K562 (cell line): ENCODE measurements around the gene CISD2. TPM values are rescaled to one million over a fixed set of nuclear protein-coding genes. Genes with fewer than 3 reads are reported as not detected.

Experiments used
- EZH2 ChIP-seq: IDR thresholded peaks from 2 replicates; pipeline ENCODE4 v1.6.1; 2012; ENCODE audit warnings: low read depth, mild to moderate bottlenecking, inconsistent platforms, low read length, borderline replicate concordance
- KAT7 ChIP-seq: sonication (generic); formaldehyde crosslinking; IDR thresholded peaks from 2 replicates; pipeline ENCODE4 v1.8.0; 2022; ENCODE audit warnings: missing genetic modification reagents, mild to moderate bottlenecking, borderline replicate concordance
- PCBP2 ChIP-seq: fragments of 200-400 bp; formaldehyde crosslinking; IDR thresholded peaks from 2 replicates; pipeline ENCODE4 v1.6.1; 2018; ENCODE audit warnings: low read length, low read depth, mild to moderate bottlenecking, moderate library complexity; ENCODE audit not compliant: poor library complexity, severe bottlenecking
- POLR2A ChIP-seq: fragments of 450-650 bp; conservative IDR thresholded peaks from 2 replicates; pipeline ENCODE4 v1.6.1; 2016
- RBM25 ChIP-seq: fragments of 200-400 bp; formaldehyde crosslinking; IDR thresholded peaks from 2 replicates; pipeline ENCODE4 v1.6.1; 2018; ENCODE audit warnings: low read length, low read depth, moderate library complexity; ENCODE audit not compliant: severe bottlenecking
- YBX1 ChIP-seq: fragments of 450-650 bp; IDR thresholded peaks from 2 replicates; pipeline ENCODE4 v1.7.1; 2016; ENCODE audit warnings: mild to moderate bottlenecking
- ZNF239 ChIP-seq: fragments of 250-450 bp; sonication (Bioruptor Pico); IDR thresholded peaks from 2 replicates; pipeline ENCODE4 v1.4.0; 2020; ENCODE audit warnings: mild to moderate bottlenecking
- ZNF24 ChIP-seq: fragments of 450-650 bp; IDR thresholded peaks from 2 replicates; pipeline ENCODE4 v1.6.1; 2016
- ZSCAN29 ChIP-seq: fragments of 450-650 bp; IDR thresholded peaks from 2 replicates; pipeline ENCODE4 v1.6.1; 2017
- polyA plus RNA-seq, 8 experiments: library from polyadenylated mRNA; depleted of rRNA in 4 of 8; stranded (reverse) in 5 of 8; unstranded in 3 of 8; fragments of >200 nt; fragmentation: Nextera tagmentation in 2 of 8; fragmentation: Illumina TruSeq in 1 of 8; extraction: Ambion mirVana in 2 of 8; extraction: Trizol in 1 of 8; gene quantifications; 2 replicates each; pipeline versions ENCODE4 v1.2.1 to v1.2.3, GENCODE V29; 2011 to 2014; ENCODE audit warnings: inconsistent platforms in 1 of 8, missing spikeins in 1 of 8
- total RNA-seq, 7 experiments: library from RNA; depleted of rRNA in 6 of 7; stranded (reverse); fragments of >200 nt in 6 of 7; fragmentation: Illumina TruSeq in 2 of 7; extraction: Trizol in 2 of 7; gene quantifications; 2 replicates each; pipeline versions ENCODE4 v1.2.1 to v1.2.3, GENCODE V29; 2011 to 2021; ENCODE audit warnings: low replicate concordance in 1 of 7
- TF ChIP-seq, protein P1 (sequence below), 2 experiments: fragments of 450-650 bp in 1 of 2; sonication (generic) in 1 of 2; formaldehyde crosslinking in 1 of 2; IDR thresholded peaks; 2 replicates each; pipeline versions ENCODE4 v1.7.1 to v1.9.0; 2016 to 2022; ENCODE audit warnings: inconsistent platforms in 1 of 2, mild to moderate bottlenecking in 1 of 2, missing genetic modification reagents in 1 of 2
- TF ChIP-seq, protein P2 (sequence below): sonication (generic); formaldehyde crosslinking; IDR thresholded peaks from 2 replicates; pipeline ENCODE4 v1.8.1; 2022; ENCODE audit warnings: missing genetic modification reagents
- TF ChIP-seq, protein P3 (sequence below): fragments of 250-450 bp; sonication (Bioruptor Pico); IDR thresholded peaks from 2 replicates; pipeline ENCODE4 v1.5.1; 2021; ENCODE audit warnings: mild to moderate bottlenecking
- TF ChIP-seq, protein P4 (sequence below): fragments of 450-650 bp; IDR thresholded peaks from 2 replicates; pipeline ENCODE4 v1.7.1; 2018; ENCODE audit warnings: mild to moderate bottlenecking, low read depth; ENCODE audit not compliant: partially characterized antibody

Gene CISD2
- total and polyA plus RNA-seq, 9 of the 15 experiments (the other 6 are each of a cell fraction or from before 2014, with no cell fraction given) = 37.8 to 91.4 (median 59.8) TPM

DNA sequence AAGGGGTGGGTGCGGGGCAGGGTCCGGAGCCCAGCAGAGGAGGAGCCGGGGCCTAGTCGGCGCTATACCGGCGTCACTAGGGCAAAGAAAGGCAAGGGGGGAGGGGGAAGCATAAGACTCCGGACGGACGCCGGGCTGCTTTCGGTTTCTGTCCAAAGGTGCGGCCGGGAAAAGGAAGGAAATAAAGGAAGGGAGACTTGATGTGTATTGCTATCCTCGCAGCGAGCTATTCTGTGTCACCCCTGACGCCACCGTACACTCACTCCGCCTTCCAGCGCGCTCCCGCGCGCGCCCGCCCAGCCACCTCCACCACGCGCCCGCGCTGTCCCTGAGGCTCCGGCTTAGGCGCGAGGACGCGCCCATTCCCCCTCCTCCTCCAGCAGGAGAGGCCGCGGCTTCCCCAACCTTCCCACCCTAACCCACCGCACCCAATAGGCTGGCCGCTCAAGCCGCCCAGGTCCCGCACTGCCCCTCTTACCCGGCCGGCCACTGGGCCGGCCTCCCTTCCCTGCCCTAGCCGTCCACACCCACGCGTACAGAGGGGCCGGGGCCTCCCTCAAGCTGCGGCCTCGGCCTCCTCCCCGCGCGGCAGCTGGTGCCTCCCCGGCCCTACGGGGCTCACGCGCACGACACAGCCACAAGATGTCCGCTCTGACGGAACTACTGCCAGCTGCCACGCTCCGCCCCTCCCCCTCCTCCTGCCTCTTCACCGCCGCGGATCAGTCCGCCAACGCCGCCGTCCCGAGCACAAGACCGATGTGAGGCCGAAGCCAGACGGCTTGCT lies 41.7 kb upstream of the CISD2 start, which contains the start of gene UBE2D3 (continued):
- TF ChIP-seq, protein P1, sequence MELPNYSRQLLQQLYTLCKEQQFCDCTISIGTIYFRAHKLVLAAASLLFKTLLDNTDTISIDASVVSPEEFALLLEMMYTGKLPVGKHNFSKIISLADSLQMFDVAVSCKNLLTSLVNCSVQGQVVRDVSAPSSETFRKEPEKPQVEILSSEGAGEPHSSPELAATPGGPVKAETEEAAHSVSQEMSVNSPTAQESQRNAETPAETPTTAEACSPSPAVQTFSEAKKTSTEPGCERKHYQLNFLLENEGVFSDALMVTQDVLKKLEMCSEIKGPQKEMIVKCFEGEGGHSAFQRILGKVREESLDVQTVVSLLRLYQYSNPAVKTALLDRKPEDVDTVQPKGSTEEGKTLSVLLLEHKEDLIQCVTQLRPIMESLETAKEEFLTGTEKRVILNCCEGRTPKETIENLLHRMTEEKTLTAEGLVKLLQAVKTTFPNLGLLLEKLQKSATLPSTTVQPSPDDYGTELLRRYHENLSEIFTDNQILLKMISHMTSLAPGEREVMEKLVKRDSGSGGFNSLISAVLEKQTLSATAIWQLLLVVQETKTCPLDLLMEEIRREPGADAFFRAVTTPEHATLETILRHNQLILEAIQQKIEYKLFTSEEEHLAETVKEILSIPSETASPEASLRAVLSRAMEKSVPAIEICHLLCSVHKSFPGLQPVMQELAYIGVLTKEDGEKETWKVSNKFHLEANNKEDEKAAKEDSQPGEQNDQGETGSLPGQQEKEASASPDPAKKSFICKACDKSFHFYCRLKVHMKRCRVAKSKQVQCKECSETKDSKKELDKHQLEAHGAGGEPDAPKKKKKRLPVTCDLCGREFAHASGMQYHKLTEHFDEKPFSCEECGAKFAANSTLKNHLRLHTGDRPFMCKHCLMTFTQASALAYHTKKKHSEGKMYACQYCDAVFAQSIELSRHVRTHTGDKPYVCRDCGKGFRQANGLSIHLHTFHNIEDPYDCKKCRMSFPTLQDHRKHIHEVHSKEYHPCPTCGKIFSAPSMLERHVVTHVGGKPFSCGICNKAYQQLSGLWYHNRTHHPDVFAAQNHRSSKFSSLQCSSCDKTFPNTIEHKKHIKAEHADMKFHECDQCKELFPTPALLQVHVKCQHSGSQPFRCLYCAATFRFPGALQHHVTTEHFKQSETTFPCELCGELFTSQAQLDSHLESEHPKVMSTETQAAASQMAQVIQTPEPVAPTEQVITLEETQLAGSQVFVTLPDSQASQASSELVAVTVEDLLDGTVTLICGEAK (IDR thresholded peaks at IDR 0.05) = no peak
- TF ChIP-seq, protein P1 (CRISPR knock-in tag; IDR thresholded peaks at IDR 0.05) = 0 out of 2 replicates have a peak, but pooled peaks have one; percentile 32
- no peak for TF ChIP-seq ZNF239 (CRISPR knock-in tag)
- peak; percentile 87 for TF ChIP-seq RBM25
- TF ChIP-seq, protein P2, sequence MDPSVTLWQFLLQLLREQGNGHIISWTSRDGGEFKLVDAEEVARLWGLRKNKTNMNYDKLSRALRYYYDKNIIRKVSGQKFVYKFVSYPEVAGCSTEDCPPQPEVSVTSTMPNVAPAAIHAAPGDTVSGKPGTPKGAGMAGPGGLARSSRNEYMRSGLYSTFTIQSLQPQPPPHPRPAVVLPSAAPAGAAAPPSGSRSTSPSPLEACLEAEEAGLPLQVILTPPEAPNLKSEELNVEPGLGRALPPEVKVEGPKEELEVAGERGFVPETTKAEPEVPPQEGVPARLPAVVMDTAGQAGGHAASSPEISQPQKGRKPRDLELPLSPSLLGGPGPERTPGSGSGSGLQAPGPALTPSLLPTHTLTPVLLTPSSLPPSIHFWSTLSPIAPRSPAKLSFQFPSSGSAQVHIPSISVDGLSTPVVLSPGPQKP (CRISPR knock-in tag) = no peak
- TF ChIP-seq ZSCAN29 = no peak
- TF ChIP-seq, protein P3, sequence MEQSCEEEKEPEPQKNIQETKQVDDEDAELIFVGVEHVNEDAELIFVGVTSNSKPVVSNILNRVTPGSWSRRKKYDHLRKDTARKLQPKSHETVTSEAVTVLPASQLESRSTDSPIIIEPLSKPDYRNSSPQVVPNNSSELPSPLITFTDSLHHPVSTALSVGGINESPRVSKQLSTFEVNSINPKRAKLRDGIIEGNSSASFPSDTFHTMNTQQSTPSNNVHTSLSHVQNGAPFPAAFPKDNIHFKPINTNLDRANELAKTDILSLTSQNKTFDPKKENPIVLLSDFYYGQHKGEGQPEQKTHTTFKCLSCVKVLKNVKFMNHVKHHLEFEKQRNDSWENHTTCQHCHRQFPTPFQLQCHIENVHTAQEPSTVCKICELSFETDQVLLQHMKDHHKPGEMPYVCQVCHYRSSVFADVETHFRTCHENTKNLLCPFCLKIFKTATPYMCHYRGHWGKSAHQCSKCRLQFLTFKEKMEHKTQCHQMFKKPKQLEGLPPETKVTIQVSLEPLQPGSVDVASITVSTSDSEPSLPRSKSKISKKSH = no peak
- TF ChIP-seq ZNF24 = peak; percentile 57
- TF ChIP-seq KAT7 = peak; percentile 90; the same call in 1 of the 2 replicates
- no peak for TF ChIP-seq EZH2
- peak; percentile 94 for TF ChIP-seq POLR2A
- TF ChIP-seq, protein P4, sequence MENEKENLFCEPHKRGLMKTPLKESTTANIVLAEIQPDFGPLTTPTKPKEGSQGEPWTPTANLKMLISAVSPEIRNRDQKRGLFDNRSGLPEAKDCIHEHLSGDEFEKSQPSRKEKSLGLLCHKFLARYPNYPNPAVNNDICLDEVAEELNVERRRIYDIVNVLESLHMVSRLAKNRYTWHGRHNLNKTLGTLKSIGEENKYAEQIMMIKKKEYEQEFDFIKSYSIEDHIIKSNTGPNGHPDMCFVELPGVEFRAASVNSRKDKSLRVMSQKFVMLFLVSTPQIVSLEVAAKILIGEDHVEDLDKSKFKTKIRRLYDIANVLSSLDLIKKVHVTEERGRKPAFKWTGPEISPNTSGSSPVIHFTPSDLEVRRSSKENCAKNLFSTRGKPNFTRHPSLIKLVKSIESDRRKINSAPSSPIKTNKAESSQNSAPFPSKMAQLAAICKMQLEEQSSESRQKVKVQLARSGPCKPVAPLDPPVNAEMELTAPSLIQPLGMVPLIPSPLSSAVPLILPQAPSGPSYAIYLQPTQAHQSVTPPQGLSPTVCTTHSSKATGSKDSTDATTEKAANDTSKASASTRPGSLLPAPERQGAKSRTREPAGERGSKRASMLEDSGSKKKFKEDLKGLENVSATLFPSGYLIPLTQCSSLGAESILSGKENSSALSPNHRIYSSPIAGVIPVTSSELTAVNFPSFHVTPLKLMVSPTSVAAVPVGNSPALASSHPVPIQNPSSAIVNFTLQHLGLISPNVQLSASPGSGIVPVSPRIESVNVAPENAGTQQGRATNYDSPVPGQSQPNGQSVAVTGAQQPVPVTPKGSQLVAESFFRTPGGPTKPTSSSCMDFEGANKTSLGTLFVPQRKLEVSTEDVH = no peak
- TF ChIP-seq YBX1 = no peak
- peak; percentile 94 for TF ChIP-seq PCBP2
